GM18511 (cell line): ENCODE data around the gene TIGD3.

Source experiments
- ATAC-seq: cut with Tn5 transposase; IDR thresholded peaks from one replicate; pipeline ENCODE4 v1.9.1; 2021; ENCODE audit warnings: mild to moderate bottlenecking, moderate library complexity; ENCODE audit not compliant: unreplicated experiment

TIGD3 gene

GRCh38 chr11:65389294-65389980 lies 34.9 kb downstream of the TIGD3 start:
- no peak for ATAC-seq

GRCh38 chr11:65390099-65390941 lies 35.8 kb downstream of the TIGD3 start:
- no peak for ATAC-seq

- ATAC-seq, result no peak
Observed at GRCh38 chr11:65390996-65391395, 36.4 kb downstream of the TIGD3 start.

- ATAC-seq, result no peak
Observed at GRCh38 chr11:65392186-65392829, 37.8 kb downstream of the TIGD3 start.

GRCh38 chr11:65392899-65393298 lies 38.3 kb downstream of the TIGD3 start:
- no peak for ATAC-seq

GRCh38 chr11:65393513-65394079 lies 39.0 kb downstream of the TIGD3 start:
- ATAC-seq, result no peak

- no peak for ATAC-seq
Observed at GRCh38 chr11:65394125-65394536, 39.6 kb downstream of the TIGD3 start.

- ATAC-seq, result no peak
Observed at GRCh38 chr11:65395961-65396530, 41.5 kb downstream of the TIGD3 start.

- no peak for ATAC-seq
Observed at GRCh38 chr11:65396769-65397745, 42.5 kb downstream of the TIGD3 start.

GRCh38 chr11:65398362-65398910 lies 43.9 kb downstream of the TIGD3 start:
- no peak for ATAC-seq

- no peak for ATAC-seq
Observed at GRCh38 chr11:65399249-65399648, 44.7 kb downstream of the TIGD3 start.

GRCh38 chr11:65399845-65400244 lies 45.3 kb downstream of the TIGD3 start:
- ATAC-seq, result no peak

GRCh38 chr11:65400307-65401072 lies 45.9 kb downstream of the TIGD3 start:
- no peak for ATAC-seq

GRCh38 chr11:65401073-65401802 lies 46.7 kb downstream of the TIGD3 start:
- no peak for ATAC-seq

GRCh38 chr11:65401803-65402248 lies 47.3 kb downstream of the TIGD3 start:
- no peak for ATAC-seq

GRCh38 chr11:65402790-65403189 lies 48.2 kb downstream of the TIGD3 start:
- no peak for ATAC-seq

- no peak for ATAC-seq
Observed at GRCh38 chr11:65403607-65404121, 49.1 kb downstream of the TIGD3 start.

GRCh38 chr11:65404210-65404609 lies 49.7 kb downstream of the TIGD3 start:
- no peak for ATAC-seq
